ENCODE data around the gene CAMK4. TPM values are rescaled to one million over a fixed set of nuclear protein-coding genes. Genes with fewer than 3 reads are reported as not detected.
"Not testable (repeated sequence)": the region's sequence is repeated elsewhere in the genome, so short reads cannot be mapped to it uniquely, and the experiment has no call there.

Gene CAMK4
- total RNA-seq, 1 donor from 2014 or later = 0.72 TPM

GRCh38 chr5:111299831-111300432, 75.7 kb downstream of the CAMK4 start:
- no peak overlapping the region for H3K4me3 Mint-ChIP-seq (ENCODE audit: unreplicated experiment)
- H3K4me1 Mint-ChIP-seq (ENCODE audit: low read depth) = no peaks in the 10 kb centered on the region
- no peaks in the 10 kb centered on the region for H3K36me3 Mint-ChIP-seq (ENCODE audit: low read depth)
- no peak overlapping the region for H3K27ac Mint-ChIP-seq (ENCODE audit: unreplicated experiment)
- no peaks in the 10 kb centered on the region for H3K9me3 Mint-ChIP-seq (ENCODE audit: low read depth)
- no peak for TF ChIP-seq CTCF (IDR thresholded peaks at IDR 0.05)
- H3K27me3 Mint-ChIP-seq (ENCODE audit: low read depth) = peaks cover 8% of the 10 kb centered on the region
- no peak for DNase-seq (ENCODE audit: low spot score)

GRCh38 chr5:111301264-111301663, 77.1 kb downstream of the CAMK4 start:
- no peak for TF ChIP-seq CTCF (IDR thresholded peaks at IDR 0.05)
- Mint-ChIP-seq H3K4me3 (ENCODE audit: unreplicated experiment) (no peak overlapping the region), H3K27ac (ENCODE audit: unreplicated experiment) (no peak overlapping the region), H3K27me3 (ENCODE audit: low read depth) (peaks cover 2% of the 10 kb centered on the region), H3K9me3 (ENCODE audit: low read depth) (no peaks in the 10 kb centered on the region), H3K4me1 (ENCODE audit: low read depth) (no peaks in the 10 kb centered on the region), H3K36me3 (ENCODE audit: low read depth) (no peaks in the 10 kb centered on the region)
- DNase-seq (ENCODE audit: low spot score) = no peak

- H3K36me3 Mint-ChIP-seq (ENCODE audit: low read depth); H3K27ac Mint-ChIP-seq (ENCODE audit: unreplicated experiment); DNase-seq (ENCODE audit: low spot score); H3K4me3 Mint-ChIP-seq (ENCODE audit: unreplicated experiment); H3K9me3 Mint-ChIP-seq (ENCODE audit: low read depth); H3K4me1 Mint-ChIP-seq (ENCODE audit: low read depth); H3K27me3 Mint-ChIP-seq (ENCODE audit: low read depth): not testable (repeated sequence)
Measured at GRCh38 chr5:111302043-111302442, 77.9 kb downstream of the CAMK4 start.

GRCh38 chr5:111308951-111309350, 84.8 kb downstream of the CAMK4 start:
- no peak for DNase-seq (ENCODE audit: low spot score)
- Mint-ChIP-seq H3K4me3 (ENCODE audit: unreplicated experiment) (no peak overlapping the region), H3K9me3 (ENCODE audit: low read depth) (no peaks in the 10 kb centered on the region), H3K27ac (ENCODE audit: unreplicated experiment) (no peak overlapping the region), H3K27me3 (ENCODE audit: low read depth) (peaks cover 8% of the 10 kb centered on the region), H3K4me1 (ENCODE audit: low read depth) (no peaks in the 10 kb centered on the region), H3K36me3 (ENCODE audit: low read depth) (no peaks in the 10 kb centered on the region)
- TF ChIP-seq CTCF (IDR thresholded peaks at IDR 0.05) = no peak

GRCh38 chr5:111309384-111309783, 85.2 kb downstream of the CAMK4 start:
- Mint-ChIP-seq H3K27me3 (ENCODE audit: low read depth) (peaks cover 8% of the 10 kb centered on the region), H3K36me3 (ENCODE audit: low read depth) (no peaks in the 10 kb centered on the region), H3K9me3 (ENCODE audit: low read depth) (no peaks in the 10 kb centered on the region), H3K27ac (ENCODE audit: unreplicated experiment) (no peak overlapping the region), H3K4me3 (ENCODE audit: unreplicated experiment) (no peak overlapping the region), H3K4me1 (ENCODE audit: low read depth) (no peaks in the 10 kb centered on the region)
- TF ChIP-seq CTCF (IDR thresholded peaks at IDR 0.05) = no peak
- no peak for DNase-seq (ENCODE audit: low spot score)

All from chondrocyte (in vitro differentiated cells).